Measurements from ENCODE around the gene PTPRC. TPM values are rescaled to one million over a fixed set of nuclear protein-coding genes. Genes with fewer than 3 reads are reported as not detected.

PTPRC gene
- total RNA-seq, 3 donors from 2014 or later (not counting 1 experiment from before 2014, with no cell fraction given): 1,142 to 1,334 (median 1,200) TPM

DNA sequence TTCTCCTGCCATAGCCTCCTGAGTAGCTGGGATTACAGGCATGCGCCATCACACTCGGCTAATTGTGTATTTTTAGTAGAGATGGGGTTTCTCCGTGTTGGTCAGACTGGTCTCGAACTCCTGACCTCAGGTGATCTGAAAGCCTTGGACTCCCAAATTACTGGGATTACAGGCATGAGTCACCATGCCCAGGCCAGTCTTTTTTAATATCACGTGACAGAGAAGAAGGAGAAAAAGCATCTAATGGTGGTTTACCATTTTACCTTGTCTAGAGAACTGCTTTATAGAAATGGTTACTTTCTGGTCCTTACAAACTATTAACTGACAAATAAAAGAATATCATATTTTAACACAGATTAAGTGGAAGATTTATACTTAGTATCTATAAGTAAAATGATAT, 168.0 kb downstream of the PTPRC start:
- peaks cover 7 to 9% of the 10 kb centered on the region in 2 donors for H3K27me3 Mint-ChIP-seq (ENCODE audit: low read depth in 2 of 2)
- Histone ChIP-seq H3K4me1 (ENCODE audit: control insufficient read depth, insufficient read depth, low read length) (no peaks in the 10 kb centered on the region), H3K27ac (ENCODE audit: low read length) (no peak overlapping the region), H3K36me3 (ENCODE audit: control insufficient read depth, insufficient read depth, low read length) (no peaks in the 10 kb centered on the region), H3K27me3 (ENCODE audit: control insufficient read depth, insufficient read depth, low read length) (no peaks in the 10 kb centered on the region), H3K9me3 (ENCODE audit: control insufficient read depth, insufficient read depth, low read length) (no peaks in the 10 kb centered on the region), H3K4me3 (ENCODE audit: low read length) (no peak overlapping the region)
- intact Hi-C loops (cut with micrococcal nuclease): no loop called here
- H3K4me1 Mint-ChIP-seq: no peaks in the 10 kb centered on the region
- H3K9me3 Mint-ChIP-seq: no peaks in the 10 kb centered on the region
- no peak for DNase-seq
- no peak for TF ChIP-seq CTCF (IDR thresholded peaks at IDR 0.05)
- H3K27ac Mint-ChIP-seq: no peak overlapping the region
- 90% methylated on average over 4 of the region's 5 CpGs for WGBS (ENCODE audit: insufficient coverage)
- no peak overlapping the region for H3K4me3 Mint-ChIP-seq
- H3K36me3 Mint-ChIP-seq: peaks cover 12% of the 10 kb centered on the region
- ATAC-seq: no peak

Other genes with a start within 250 kb of the PTPRC start
- gene ATP6V1G3, start 98.4 kb upstream of the PTPRC start, total RNA-seq: not detected

Measured in natural killer cell (primary cell).